GM21737 (cell line): ENCODE results near the gene PHOSPHO1.
"Not testable (repeated sequence)": the region's sequence is repeated elsewhere in the genome, so short reads cannot be mapped to it uniquely, and the experiment has no call there.

Experiments used
- ATAC-seq: cut with Tn5 transposase; IDR thresholded peaks from one replicate; pipeline ENCODE4 v1.9.1; 2021; ENCODE audit warnings: mild to moderate bottlenecking, moderate library complexity; ENCODE audit not compliant: unreplicated experiment

The PHOSPHO1 gene

DNA sequence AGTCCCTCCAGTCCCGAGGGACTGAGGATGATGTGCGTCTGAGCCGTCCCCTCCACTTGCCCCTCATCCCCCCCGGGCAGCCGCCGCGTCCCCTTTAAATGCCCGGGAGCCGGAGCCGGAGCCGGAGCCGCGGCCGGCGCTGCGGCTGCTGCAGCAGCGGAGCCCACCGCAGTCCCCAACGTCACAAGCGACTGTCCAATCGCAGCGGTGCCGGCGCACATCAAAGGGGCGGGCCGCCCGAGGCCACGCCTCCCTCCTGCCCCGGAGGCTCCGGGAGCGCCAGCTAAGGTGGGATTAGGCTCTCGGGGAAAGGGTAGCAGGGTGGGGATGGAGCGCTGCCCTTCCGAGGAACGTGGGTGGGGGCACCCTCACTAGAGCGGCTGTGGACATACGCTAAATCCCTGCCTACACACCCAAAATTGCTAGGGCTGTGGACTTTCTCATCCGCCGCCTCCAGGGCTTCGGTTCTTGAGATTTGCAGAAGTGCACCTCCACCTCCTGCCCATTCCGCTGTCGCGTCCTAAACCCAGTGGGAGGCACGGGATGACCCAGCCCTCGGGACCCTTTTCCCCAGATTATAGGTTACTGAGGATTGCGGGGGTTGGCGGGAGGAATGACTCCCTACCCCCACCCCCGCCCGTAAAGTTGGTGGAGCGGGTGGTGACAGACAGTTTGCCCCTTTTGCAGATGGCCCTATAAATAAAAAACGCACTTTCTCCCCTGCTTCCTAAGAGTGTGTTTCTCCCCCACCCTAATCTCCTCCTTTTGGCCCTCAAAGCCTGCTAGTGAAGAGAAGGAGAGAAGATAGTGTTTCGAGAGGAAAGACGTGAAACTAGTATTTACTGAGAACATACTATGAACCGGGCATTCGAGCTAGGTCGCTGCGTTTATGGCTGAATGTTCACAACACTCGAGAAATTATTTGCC lies at the start of gene PHOSPHO1:
Gene PHOSPHO1 (minus strand): TSS at position 152 of the 927 bp plus-strand sequence. CDS start 4,096 bp downstream, outside the sequence.
- ATAC-seq, result peak; percentile 79

- no peak for ATAC-seq
Measured at GRCh38 chr17:49280061-49280460, 49.5 kb upstream of the PHOSPHO1 start.

DNA sequence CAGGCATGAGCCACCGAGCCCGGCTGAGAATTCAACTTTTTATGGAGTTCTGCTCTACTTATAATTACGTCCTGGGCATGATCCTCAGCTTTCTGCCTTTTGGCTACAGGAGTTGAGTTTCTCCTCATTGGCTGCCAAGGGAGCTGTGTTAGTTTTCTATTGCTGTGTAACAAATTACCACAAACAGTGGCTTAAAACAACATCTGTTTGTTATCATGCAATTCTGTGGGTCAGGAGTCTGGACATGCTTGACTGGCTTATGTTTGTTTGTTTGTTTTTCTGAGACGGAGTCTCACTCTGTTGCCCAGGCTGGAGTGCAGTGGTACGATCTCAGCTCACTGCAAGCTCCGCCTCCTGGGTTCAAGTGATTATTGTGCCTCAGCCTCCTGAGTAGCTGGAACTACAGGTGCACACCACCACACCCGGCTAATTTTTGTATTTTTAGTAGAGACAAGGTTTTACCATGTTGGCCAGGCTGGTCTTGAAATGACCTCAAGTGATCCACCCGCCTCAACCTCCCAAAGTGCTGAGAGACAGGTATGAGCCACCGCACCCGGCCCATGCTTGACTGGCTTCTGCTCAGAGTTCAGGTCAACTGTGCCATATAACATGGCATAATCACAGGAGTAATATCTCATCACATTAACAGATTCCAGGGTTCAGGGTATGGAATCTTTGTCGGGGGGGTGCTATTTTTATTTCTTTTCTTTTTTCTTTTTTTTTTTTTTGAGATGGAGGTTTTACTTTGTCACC lies 48.9 kb upstream of the PHOSPHO1 start:
- ATAC-seq, result not testable (repeated sequence)

GRCh38 chr17:49278076-49278475 lies 47.5 kb upstream of the PHOSPHO1 start:
- no peak for ATAC-seq

- ATAC-seq, result no peak
Measured at GRCh38 chr17:49277638-49278037, 47.1 kb upstream of the PHOSPHO1 start.

DNA sequence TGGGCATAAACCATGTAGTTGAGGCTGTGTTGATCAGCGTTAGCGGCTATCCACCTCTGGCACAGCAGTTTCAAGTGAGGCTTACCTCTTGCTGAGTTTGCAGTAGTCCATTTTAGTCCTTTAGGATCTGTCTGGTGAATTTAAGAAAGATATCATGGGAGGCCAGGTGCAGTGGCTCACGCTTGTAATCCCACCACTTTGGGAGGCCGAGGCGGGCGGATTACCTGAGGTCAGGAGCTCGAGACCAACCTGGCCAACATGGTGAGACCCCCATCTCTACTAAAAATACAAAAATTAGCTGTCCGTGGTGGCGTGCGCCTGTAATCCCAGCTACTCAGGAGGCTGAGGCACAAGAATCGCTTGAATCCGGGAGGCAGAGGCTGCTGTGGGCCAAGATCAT lies 45.4 kb upstream of the PHOSPHO1 start:
- ATAC-seq, result not testable (repeated sequence)

DNA sequence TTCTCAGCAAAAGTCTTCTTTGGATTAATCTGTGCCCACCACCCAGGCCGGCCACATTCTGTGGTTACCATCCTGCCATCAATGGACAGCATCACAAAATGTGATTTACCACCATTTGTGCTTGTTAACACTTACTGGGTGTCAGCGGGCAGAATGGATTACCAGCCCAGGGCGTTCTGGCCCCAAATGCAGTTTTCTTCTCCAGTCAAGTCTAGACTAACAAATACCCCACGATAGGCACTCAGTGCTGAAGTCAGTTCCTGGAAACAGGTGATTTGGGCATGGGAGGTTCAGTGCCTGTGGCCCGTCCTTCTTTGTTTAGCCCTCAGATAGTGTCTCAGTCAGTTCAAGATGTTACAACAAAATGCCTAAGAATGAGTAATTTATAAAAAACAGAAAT lies 38.8 kb upstream of the PHOSPHO1 start:
- no peak for ATAC-seq

- no peak for ATAC-seq
Measured at GRCh38 chr17:49267912-49268311, 37.3 kb upstream of the PHOSPHO1 start.

- no peak for ATAC-seq
Measured at GRCh38 chr17:49266233-49266632, 35.6 kb upstream of the PHOSPHO1 start.

DNA sequence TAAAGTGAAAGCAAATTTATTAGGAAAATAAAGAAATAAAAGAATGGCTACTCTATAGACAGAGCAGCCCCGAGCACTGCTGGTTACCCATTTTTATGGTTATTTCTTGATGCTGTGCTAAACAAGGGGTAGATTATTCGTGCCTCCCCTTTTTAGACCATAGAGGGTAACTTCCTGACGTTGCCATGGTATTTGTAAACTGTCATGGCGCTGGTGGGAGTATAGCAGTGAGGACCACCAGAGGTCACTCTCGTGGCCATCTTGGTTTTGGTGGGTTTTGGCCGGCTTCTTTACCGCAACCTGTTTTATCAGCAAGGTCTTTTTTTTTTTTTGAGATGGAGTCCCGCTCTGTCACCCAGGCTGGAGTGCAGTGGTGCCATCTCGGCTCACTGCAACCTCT lies 31.0 kb upstream of the PHOSPHO1 start:
- not testable (repeated sequence) for ATAC-seq

GRCh38 chr17:49260817-49261291 lies 30.3 kb upstream of the PHOSPHO1 start:
- no peak for ATAC-seq

- ATAC-seq, result no peak
Measured at GRCh38 chr17:49260011-49260816, 29.6 kb upstream of the PHOSPHO1 start.

- no peak for ATAC-seq
Measured at GRCh38 chr17:49259663-49260010, 29.1 kb upstream of the PHOSPHO1 start.

- ATAC-seq, result no peak
Measured at GRCh38 chr17:49258394-49258793, 27.8 kb upstream of the PHOSPHO1 start.

DNA sequence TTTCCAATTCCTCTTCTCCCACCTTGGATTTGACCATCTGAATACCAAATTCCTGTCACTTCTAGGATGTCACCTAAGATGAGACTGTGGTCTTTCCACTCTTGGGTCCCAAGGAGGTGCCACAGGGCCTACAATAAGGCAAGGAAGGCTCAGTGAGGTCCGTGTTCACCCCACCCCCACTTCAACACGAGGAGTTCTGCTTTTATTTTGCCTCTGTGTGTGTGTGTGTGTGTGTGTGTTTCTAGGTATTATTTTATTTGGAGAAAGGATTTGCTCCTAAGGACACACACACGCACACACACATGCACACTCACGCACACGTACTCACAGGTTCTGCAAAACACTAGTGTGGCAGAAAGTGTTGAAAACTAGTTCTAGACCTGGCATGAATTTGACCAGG lies 24.5 kb upstream of the PHOSPHO1 start:
- ATAC-seq, result no peak

GRCh38 chr17:49254066-49254465 lies 23.5 kb upstream of the PHOSPHO1 start:
- ATAC-seq, result no peak

GRCh38 chr17:49252148-49252695 lies 21.6 kb upstream of the PHOSPHO1 start:
- no peak for ATAC-seq

- ATAC-seq, result no peak
Measured at GRCh38 chr17:49249890-49250522, 19.4 kb upstream of the PHOSPHO1 start.

GRCh38 chr17:49249292-49249794 lies 18.8 kb upstream of the PHOSPHO1 start:
- ATAC-seq, result no peak

DNA sequence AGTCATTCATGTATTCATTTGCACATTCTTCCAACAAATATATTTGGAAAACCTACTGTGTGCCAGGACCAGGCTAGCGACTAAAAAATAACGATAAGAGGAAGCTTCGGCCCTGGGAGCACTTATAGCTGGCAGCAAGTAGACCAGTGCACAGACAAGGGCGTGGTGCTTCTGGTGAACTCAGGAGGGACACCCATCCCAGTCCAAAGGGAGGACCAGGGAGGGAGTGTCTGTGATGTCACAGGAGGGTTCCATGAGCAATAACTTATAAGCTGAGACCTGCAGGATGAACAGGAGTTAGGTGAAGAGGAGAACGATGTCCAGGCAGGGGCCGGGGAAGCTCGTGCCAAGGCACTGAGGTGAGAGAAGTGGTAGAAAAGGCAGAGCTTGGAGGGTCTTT lies 17.4 kb upstream of the PHOSPHO1 start:
- ATAC-seq, result no peak
